Myocyte (in vitro differentiated cells): ENCODE measurements around the gene LCE3A. TPM values are rescaled to one million over a fixed set of nuclear protein-coding genes. Genes with fewer than 3 reads are reported as not detected.

Experiments
- DNase-seq: peaks from one replicate; pipeline ENCODE4 v3.0.0-alpha.2; 2012; ENCODE audit warnings: low read depth
- total RNA-seq: library from RNA; depleted of rRNA; stranded (reverse); fragments of >200 nt; gene quantifications from 2 replicates; pipeline ENCODE4 v1.2.3, GENCODE V29; 2014

Gene LCE3A
- total RNA-seq, 1 donor from 2014 or later = not detected

DNA sequence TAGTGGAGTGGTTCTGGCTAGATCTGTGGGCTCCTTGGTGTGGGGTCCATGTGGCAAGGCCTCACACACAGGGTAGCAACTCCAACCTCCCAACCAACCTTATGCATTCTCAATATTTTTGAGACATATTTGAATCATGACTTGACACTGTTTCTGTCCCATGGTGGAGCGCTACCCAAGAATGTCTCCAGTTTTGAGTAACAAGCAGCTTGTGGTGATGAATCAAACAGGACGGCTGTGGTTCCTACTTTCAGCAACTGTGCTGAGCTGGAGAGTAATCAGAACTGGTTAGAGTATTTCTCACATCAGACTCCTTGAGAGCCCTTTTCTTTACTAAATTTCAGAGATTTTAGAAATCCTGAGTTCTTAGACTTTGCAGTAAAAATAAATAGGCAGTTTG is 45.7 kb downstream of the LCE3A start:
- peak; percentile 60 for DNase-seq

Other genes starting within 250 kb of the LCE3A start
- not detected in 2 replicates for gene CRNN, start 208.8 kb downstream of the LCE3A start, total RNA-seq
- gene LCE5A, start 112.3 kb downstream of the LCE3A start, total RNA-seq = not detected in 2 replicates
- gene CRCT1, start 108.6 kb downstream of the LCE3A start, total RNA-seq = not detected in 2 replicates
- gene LCE3E, start 56.3 kb downstream of the LCE3A start, total RNA-seq = not detected in 2 replicates
- not detected in 2 replicates for gene LCE3D, start 42.6 kb downstream of the LCE3A start, total RNA-seq
- not detected in 2 replicates for gene LCE3C, start 22.9 kb downstream of the LCE3A start, total RNA-seq
- not detected in 2 replicates for gene LCE3B, start 9.3 kb downstream of the LCE3A start, total RNA-seq
- gene LCE2D, start 40.3 kb upstream of the LCE3A start, total RNA-seq = not detected in 2 replicates
- gene LCE2C, start 52.2 kb upstream of the LCE3A start, total RNA-seq = not detected in 2 replicates
- gene LCE2B, start 63.0 kb upstream of the LCE3A start, total RNA-seq = not detected in 2 replicates
- not detected in 2 replicates for gene LCE2A, start 75.2 kb upstream of the LCE3A start, total RNA-seq
- gene LCE4A, start 85.1 kb upstream of the LCE3A start, total RNA-seq = not detected in 2 replicates
- not detected in 2 replicates for gene KPRP, start 134.9 kb upstream of the LCE3A start, total RNA-seq
- gene LCE1F, start 152.0 kb upstream of the LCE3A start, total RNA-seq = not detected in 2 replicates
- not detected in 2 replicates for gene LCE1E, start 163.2 kb upstream of the LCE3A start, total RNA-seq
- gene LCE1D, start 173.6 kb upstream of the LCE3A start, total RNA-seq = not detected in 2 replicates
- gene LCE1C, start 183.5 kb upstream of the LCE3A start, total RNA-seq = not detected in 2 replicates
- not detected in 2 replicates for gene LCE1B, start 188.9 kb upstream of the LCE3A start, total RNA-seq
- gene LCE1A, start 204.4 kb upstream of the LCE3A start, total RNA-seq = not detected in 2 replicates
- not detected in 2 replicates for gene LCE6A, start 219.8 kb upstream of the LCE3A start, total RNA-seq
- not detected in 2 replicates for gene LCE7A, start 236.9 kb upstream of the LCE3A start, total RNA-seq